OCI-LY3 (cell line): ENCODE data around the gene PCSK7.
"Not testable (repeated sequence)": the region's sequence is repeated elsewhere in the genome, so short reads cannot be mapped to it uniquely, and the experiment has no call there.

Experiments used
- H2AFZ ChIP-seq: fragments of 200-600, 300-600 bp; shearing (Covaris generic); 2 replicates; pipeline ENCODE4 v1.6.0; 2014; ENCODE audit warnings: antibody characterized with exemption, low read depth, low read length
- H3K27ac ChIP-seq: fragments of 200-600, 300-600 bp; sonication (generic); 2 replicates; pipeline ENCODE4 v1.5.1; 2014; ENCODE audit warnings: mild to moderate bottlenecking, low read length, moderate library complexity, mixed read lengths
- H3K27me3 ChIP-seq: fragments of 200-600, 300-600 bp; sonication (generic); 2 replicates; pipeline ENCODE4 v1.6.1; 2014; ENCODE audit warnings: low read depth, low read length, mixed read lengths
- H3K36me3 ChIP-seq: fragments of 200-600, 300-600 bp; sonication (generic); replicated peaks from 2 replicates; pipeline ENCODE3; 2014; ENCODE audit warnings: low read depth, low read length, mixed read lengths
- H3K4me1 ChIP-seq: fragments of 300-600, 200-600 bp; sonication (generic); 2 replicates; pipeline ENCODE4 v1.6.1; 2014; ENCODE audit warnings: low read length, mixed read lengths
- H3K4me2 ChIP-seq: fragments of 200-600, 300-600 bp; sonication (generic); 2 replicates; pipeline ENCODE4 v1.6.1; 2014; ENCODE audit warnings: low read length, mixed read lengths
- H3K4me3 ChIP-seq: fragments of 300-600, 200-600 bp; sonication (generic); 2 replicates; pipeline ENCODE4 v1.5.1; 2014; ENCODE audit warnings: antibody characterized with exemption, mild to moderate bottlenecking, low read length, moderate library complexity
- H3K79me2 ChIP-seq: fragments of 300-600, 200-600 bp; shearing (Covaris generic); 2 replicates; pipeline ENCODE4 v1.6.1; 2014; ENCODE audit warnings: mild to moderate bottlenecking, low read length, mixed read lengths
- H3K9ac ChIP-seq: fragments of 300-600, 200-600 bp; shearing (Covaris generic); 2 replicates; pipeline ENCODE4 v1.6.0; 2014; ENCODE audit warnings: mild to moderate bottlenecking, low read length, moderate library complexity
- H3K9me3 ChIP-seq: fragments of 200-600, 300-600 bp; shearing (Covaris generic); 2 replicates; pipeline ENCODE4 v1.6.1; 2014; ENCODE audit warnings: low read length, mixed read lengths; ENCODE audit not compliant: insufficient read depth
- H4K20me1 ChIP-seq: fragments of 200-600, 300-600 bp; sonication (generic); 2 replicates; pipeline ENCODE4 v1.6.1; 2016; ENCODE audit warnings: low read length, mixed read lengths; ENCODE audit not compliant: insufficient read depth
- CTCF ChIP-seq: fragments of 200-600, 300-600 bp; sonication (generic); IDR thresholded peaks from 2 replicates; pipeline ENCODE4 v1.5.1; 2014; ENCODE audit warnings: antibody characterized with exemption, low read length, low read depth
- EZH2phosphoT487 ChIP-seq: fragments of 200-600 bp; shearing (Covaris generic); IDR thresholded peaks from 2 replicates; pipeline ENCODE4 v1.6.1; 2018; ENCODE audit warnings: antibody characterized with exemption, mixed run types, low read depth

The PCSK7 gene

DNA sequence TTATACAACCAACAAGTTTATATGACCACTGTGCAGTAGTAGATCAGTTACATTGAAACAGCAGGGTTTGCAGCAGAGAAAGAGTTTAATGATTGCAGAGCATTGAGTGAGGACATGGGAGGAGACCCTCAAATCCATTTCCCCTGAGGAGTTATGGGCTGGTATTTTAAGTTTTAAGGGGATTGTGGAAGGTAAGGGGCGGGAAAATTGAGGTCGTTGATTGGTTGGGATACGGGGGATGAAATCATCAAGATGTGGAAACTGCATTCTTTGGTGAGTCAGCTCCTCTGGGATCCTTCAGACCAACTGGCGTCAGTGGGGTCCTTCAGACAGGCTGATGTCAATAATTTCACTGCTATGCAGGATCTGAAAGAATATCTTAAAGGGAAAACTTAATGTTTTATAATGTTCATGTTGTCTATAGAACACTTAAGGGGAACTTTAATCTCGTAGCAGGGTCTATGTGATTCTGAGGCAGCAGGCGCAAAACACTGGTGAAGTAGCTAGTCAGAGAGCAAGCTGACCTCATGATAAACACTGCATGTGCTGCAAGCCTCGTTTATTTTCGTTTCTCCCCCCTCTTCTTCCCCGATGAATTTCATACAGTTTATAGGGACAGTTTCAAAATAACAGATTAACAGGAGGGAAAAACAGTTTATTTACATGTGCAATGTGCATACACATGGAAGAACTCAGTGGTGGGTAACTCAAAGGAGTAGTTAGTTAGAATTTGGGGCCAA is 41.8 kb upstream of the PCSK7 start:
- no peaks in the 10 kb centered on the region for H3K4me1 ChIP-seq
- no peaks in the 10 kb centered on the region for H3K79me2 ChIP-seq
- no peak for TF ChIP-seq EZH2phosphoT487
- no peak for TF ChIP-seq CTCF
- no peaks in the 10 kb centered on the region for H4K20me1 ChIP-seq
- no peak overlapping the region for H3K4me2 ChIP-seq
- no peaks in the 10 kb centered on the region for H3K27me3 ChIP-seq
- peaks cover 8% of the 10 kb centered on the region for H3K36me3 ChIP-seq
- no peak overlapping the region for H2AFZ ChIP-seq
- no peak overlapping the region for H3K4me3 ChIP-seq
- no peak overlapping the region for H3K27ac ChIP-seq
- H3K9ac ChIP-seq = no peak overlapping the region
- no peaks in the 10 kb centered on the region for H3K9me3 ChIP-seq

DNA sequence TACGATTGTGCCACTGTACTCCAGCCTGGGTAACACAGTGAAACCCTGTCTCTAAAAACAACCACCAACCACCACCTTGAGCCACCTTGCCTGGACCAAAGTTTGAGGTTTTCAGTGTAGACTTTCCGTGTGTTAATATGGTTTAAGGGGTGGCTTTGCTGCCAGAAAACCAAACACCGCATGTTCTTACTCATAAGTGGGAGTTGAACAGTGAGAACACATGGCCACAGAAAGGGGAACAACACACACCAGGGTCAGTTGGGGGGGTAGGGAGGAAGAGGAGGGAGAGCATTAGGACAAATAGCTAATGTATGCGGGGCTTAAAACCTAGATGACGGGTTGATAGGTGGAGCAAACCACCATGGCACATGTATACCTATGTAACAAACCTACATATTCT is 40.3 kb upstream of the PCSK7 start:
- not testable (repeated sequence) for H3K9ac ChIP-seq, H4K20me1 ChIP-seq, H3K4me2 ChIP-seq, H3K79me2 ChIP-seq, H3K4me1 ChIP-seq, H2AFZ ChIP-seq, H3K27me3 ChIP-seq, H3K4me3 ChIP-seq, H3K9me3 ChIP-seq, H3K36me3 ChIP-seq, H3K27ac ChIP-seq

DNA sequence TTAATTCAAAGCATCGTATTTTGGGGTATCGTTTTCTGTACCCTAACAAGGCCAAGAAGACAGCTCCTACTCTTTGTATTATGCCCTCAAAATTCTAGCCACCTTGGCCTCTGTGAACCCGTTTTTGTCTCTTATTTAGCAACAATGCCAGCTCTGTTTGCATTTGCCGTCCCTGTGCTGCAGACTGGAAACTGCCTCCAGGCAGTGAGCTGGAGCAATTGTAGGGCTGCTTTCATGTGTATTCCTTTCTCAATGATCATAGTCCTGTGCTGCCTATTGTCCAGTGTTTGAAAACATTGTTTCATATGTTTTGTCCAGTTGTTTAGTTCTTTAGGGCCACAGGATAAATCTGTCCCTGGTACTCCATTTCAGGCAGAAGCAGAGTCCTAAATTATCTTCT is 39.3 kb upstream of the PCSK7 start:
- Histone ChIP-seq H3K9ac (no peak overlapping the region), H3K4me3 (no peak overlapping the region), H3K79me2 (no peaks in the 10 kb centered on the region), H3K9me3 (no peaks in the 10 kb centered on the region), H2AFZ (no peak overlapping the region), H3K27ac (no peak overlapping the region), H3K4me2 (no peak overlapping the region), H4K20me1 (no peaks in the 10 kb centered on the region), H3K4me1 (no peaks in the 10 kb centered on the region), H3K36me3 (peaks cover 8% of the 10 kb centered on the region), H3K27me3 (no peaks in the 10 kb centered on the region)
- no peak for TF ChIP-seq CTCF
- no peak for TF ChIP-seq EZH2phosphoT487

- Histone ChIP-seq H3K9ac (no peak overlapping the region), H3K4me1 (no peaks in the 10 kb centered on the region), H3K9me3 (no peaks in the 10 kb centered on the region), H2AFZ (no peak overlapping the region), H3K36me3 (peaks cover 8% of the 10 kb centered on the region), H3K4me2 (no peak overlapping the region), H3K27me3 (no peaks in the 10 kb centered on the region), H3K27ac (no peak overlapping the region), H4K20me1 (no peaks in the 10 kb centered on the region), H3K79me2 (no peaks in the 10 kb centered on the region), H3K4me3 (no peak overlapping the region)
- no peak for TF ChIP-seq EZH2phosphoT487
Observed at GRCh38 chr11:117269856-117270255, 38.0 kb upstream of the PCSK7 start.

GRCh38 chr11:117265745-117266144 is 33.9 kb upstream of the PCSK7 start:
- H3K36me3 ChIP-seq = peaks cover 2% of the 10 kb centered on the region
- no peak overlapping the region for H3K4me3 ChIP-seq
- H3K27ac ChIP-seq = no peak overlapping the region
- no peaks in the 10 kb centered on the region for H3K9me3 ChIP-seq
- H4K20me1 ChIP-seq = no peaks in the 10 kb centered on the region
- no peak overlapping the region for H2AFZ ChIP-seq
- H3K4me1 ChIP-seq = no peaks in the 10 kb centered on the region
- TF ChIP-seq EZH2phosphoT487 (no peak), CTCF (no peak)
- no peaks in the 10 kb centered on the region for H3K27me3 ChIP-seq
- H3K4me2 ChIP-seq = no peak overlapping the region
- no peak overlapping the region for H3K9ac ChIP-seq
- H3K79me2 ChIP-seq = no peaks in the 10 kb centered on the region

DNA sequence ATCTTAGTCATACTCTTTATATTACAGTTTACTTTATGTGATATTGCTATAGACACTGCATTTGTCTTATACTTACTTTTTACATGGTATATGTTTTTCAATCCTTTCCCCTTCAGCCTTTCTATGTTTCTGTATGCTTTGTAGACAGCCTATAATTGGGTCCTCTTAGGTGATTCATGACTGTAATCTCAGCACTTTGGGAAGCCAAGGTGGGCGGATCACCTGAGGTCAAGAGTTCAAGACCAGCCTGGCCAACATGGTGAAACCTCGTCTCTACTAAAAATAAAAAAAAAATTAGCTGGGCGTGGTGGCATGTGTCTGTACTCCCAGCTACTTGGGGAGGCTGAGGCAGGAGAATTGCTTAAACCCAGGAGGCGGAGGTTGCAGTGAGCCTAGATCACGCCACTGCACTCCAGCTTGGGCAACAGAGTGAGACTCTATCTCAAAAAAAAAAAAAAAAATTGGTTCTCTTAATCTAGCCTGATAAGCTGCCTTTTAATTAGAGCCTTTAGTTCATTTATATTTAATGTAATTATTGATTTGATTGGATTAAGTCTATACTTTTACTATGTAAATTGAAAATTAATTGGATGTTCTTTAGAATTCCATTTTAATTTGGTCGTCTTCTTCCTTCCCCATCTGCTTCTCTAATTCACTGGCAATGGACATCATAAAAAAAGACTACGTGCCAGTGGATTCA is 32.9 kb upstream of the PCSK7 start:
- H3K27me3 ChIP-seq, H4K20me1 ChIP-seq, H3K27ac ChIP-seq, H3K4me2 ChIP-seq, H3K79me2 ChIP-seq, H3K9me3 ChIP-seq, H3K9ac ChIP-seq, H3K4me1 ChIP-seq, H3K4me3 ChIP-seq, H3K36me3 ChIP-seq, H2AFZ ChIP-seq: not testable (repeated sequence)
